ENCODE measurements around the gene IQGAP1.

IQGAP1 gene

DNA sequence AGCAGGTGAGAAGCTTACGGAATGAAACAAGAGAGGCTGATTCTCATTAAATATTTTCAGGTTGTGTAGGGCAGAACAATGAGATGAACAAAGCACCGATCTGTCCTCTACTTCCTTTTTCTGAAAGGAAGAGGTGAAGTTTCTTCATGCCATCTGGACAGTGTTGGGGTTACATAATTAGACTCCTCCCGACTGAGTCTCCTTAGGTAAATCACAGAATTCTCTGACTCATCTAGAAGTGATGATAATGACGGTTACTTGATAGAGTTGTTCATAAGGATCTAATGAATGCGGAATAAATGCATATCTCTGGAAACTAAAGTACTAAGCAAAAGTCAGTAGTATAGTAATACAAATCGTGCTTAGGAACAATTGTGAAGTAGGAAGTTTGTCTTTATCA lies 162.9 kb downstream of the IQGAP1 start:
- no peak overlapping the region for H3K27ac ChIP-seq (ENCODE audit: low read depth, low read length, poor library complexity, severe bottlenecking)
- H2AFZ ChIP-seq (ENCODE audit: low read length): no peak overlapping the region
- TF ChIP-seq, protein P1, sequence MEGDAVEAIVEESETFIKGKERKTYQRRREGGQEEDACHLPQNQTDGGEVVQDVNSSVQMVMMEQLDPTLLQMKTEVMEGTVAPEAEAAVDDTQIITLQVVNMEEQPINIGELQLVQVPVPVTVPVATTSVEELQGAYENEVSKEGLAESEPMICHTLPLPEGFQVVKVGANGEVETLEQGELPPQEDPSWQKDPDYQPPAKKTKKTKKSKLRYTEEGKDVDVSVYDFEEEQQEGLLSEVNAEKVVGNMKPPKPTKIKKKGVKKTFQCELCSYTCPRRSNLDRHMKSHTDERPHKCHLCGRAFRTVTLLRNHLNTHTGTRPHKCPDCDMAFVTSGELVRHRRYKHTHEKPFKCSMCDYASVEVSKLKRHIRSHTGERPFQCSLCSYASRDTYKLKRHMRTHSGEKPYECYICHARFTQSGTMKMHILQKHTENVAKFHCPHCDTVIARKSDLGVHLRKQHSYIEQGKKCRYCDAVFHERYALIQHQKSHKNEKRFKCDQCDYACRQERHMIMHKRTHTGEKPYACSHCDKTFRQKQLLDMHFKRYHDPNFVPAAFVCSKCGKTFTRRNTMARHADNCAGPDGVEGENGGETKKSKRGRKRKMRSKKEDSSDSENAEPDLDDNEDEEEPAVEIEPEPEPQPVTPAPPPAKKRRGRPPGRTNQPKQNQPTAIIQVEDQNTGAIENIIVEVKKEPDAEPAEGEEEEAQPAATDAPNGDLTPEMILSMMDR (IDR thresholded peaks at IDR 0.05; ENCODE audit: low read length): no peak
- no peak for TF ChIP-seq EZH2 (IDR thresholded peaks at IDR 0.05; ENCODE audit: borderline replicate concordance, low read length)
- no peak overlapping the region for H3K4me3 ChIP-seq (ENCODE audit: low read depth, low read length, poor library complexity, severe bottlenecking)
- no peaks in the 10 kb centered on the region for H4K20me1 ChIP-seq (ENCODE audit: insufficient read depth, low read length)
- H3K4me2 ChIP-seq (ENCODE audit: low read length): peak overlapping the region; percentile 49
- no peaks in the 10 kb centered on the region for H3K79me2 ChIP-seq (ENCODE audit: insufficient read depth, low read length)
- no peaks in the 10 kb centered on the region for H3K27me3 ChIP-seq (ENCODE audit: insufficient read depth, low read length)
- H3F3A ChIP-seq (ENCODE audit: insufficient read depth, low read length): no peaks in the 10 kb centered on the region
- no peaks in the 10 kb centered on the region for H3K9me2 ChIP-seq (ENCODE audit: low read depth, low read length)
- no peaks in the 10 kb centered on the region for H3K9me3 ChIP-seq (ENCODE audit: low read length)
- H3K9ac ChIP-seq (ENCODE audit: low read length): no peak overlapping the region
- H3K4me1 ChIP-seq (ENCODE audit: insufficient read depth, low read length, severe bottlenecking): peaks cover 10% of the 10 kb centered on the region
- no peaks in the 10 kb centered on the region; the same call in 1 of the 2 replicates for H3K36me3 ChIP-seq (ENCODE audit: insufficient read depth, low read length)

All from OCI-LY1 (cell line).